Activated CD4-positive, alpha-beta memory T cell treated with anti-CD3 and anti-CD28 coated beads, Interleukin-2, amount 10 ng/mL, durations not matched to agents 7 days and 5 days (primary cell): Measurements from ENCODE around the gene ASCC1. TPM values are rescaled to one million over a fixed set of nuclear protein-coding genes. Genes with fewer than 3 reads are reported as not detected.
"Not testable (repeated sequence)": the region's sequence is repeated elsewhere in the genome, so short reads cannot be mapped to it uniquely, and the experiment has no call there.

ENCODE experiments used
- CTCF ChIA-PET: fragments of 350-600 bp; sonication (Branson Sonifier 250); formaldehyde crosslinking; loops from one replicate; lab custom pipeline; 2021; ENCODE audit warnings: antibody characterized with exemption, inconsistent platforms; lab: Charles Lee
- POLR2A ChIA-PET: fragments of 350-600 bp; sonication (Branson Sonifier 250); formaldehyde crosslinking; loops from one replicate; lab custom pipeline; 2021; ENCODE audit warnings: antibody characterized with exemption; lab: Charles Lee
- DNase-seq: peaks from one replicate; pipeline ENCODE4 v3.0.0-alpha.2; 2020
- H3K27ac Mint-ChIP-seq: one replicate; pipeline ENCODE4 v1.8.0; 2021; ENCODE audit warnings: mild to moderate bottlenecking, mixed read lengths
- H3K27me3 Mint-ChIP-seq: one replicate; pipeline ENCODE4 v1.8.0; 2021; ENCODE audit warnings: mixed read lengths
- H3K36me3 Mint-ChIP-seq: one replicate; pipeline ENCODE4 v1.8.0; 2021; ENCODE audit warnings: low read depth, mixed read lengths
- H3K4me1 Mint-ChIP-seq: one replicate; pipeline ENCODE4 v1.8.0; 2021; ENCODE audit warnings: mixed read lengths
- H3K4me3 Mint-ChIP-seq: one replicate; pipeline ENCODE4 v1.8.0; 2021; ENCODE audit warnings: mild to moderate bottlenecking, mixed read lengths
- H3K9me3 Mint-ChIP-seq: one replicate; pipeline ENCODE4 v1.8.0; 2021; ENCODE audit warnings: mixed read lengths
- total RNA-seq, 2 experiments: library from RNA; stranded (reverse); gene quantifications; one replicate each; pipeline ENCODE4 v1.2.3, GENCODE V29; 2021

Gene ASCC1
- total RNA-seq, 2 experiments from 2014 or later, result 35.5 to 36.2 TPM

DNA sequence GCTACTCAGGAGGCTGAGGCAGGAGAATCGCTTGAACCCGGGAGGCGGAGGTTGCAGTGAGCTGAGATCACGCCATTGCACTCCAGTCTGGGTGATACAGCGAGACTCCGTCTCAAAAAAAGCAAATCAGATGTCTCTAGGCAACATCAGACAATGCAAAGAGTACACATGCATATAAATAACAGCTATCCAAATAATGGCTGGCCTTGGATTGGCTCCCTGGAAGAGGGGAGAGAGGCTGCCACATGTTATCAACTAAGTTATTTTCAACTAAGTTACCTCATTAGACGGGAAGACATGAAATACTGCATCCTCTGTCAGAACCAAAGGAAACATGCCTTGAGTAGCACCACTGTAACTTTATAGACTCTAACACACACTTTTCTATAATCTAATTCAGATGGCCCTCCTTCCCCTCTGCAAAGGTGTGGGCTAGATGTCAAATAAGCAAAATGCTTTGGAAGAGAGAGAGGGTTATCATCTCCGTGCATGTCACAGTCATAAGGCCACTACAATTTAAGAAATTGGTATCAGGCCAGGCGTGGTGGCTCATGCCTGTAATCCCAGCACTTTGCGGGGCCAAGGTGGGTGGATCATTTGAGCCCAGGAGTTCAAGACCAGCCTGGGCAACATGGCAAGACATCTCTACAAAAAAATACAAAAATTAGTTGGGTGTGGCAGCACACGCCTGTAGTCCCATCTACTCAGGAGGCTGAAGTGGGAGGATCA, 105.2 kb downstream of the ASCC1 start:
- H3K9me3 Mint-ChIP-seq, result no peaks in the 10 kb centered on the region
- no peak overlapping the region for H3K4me3 Mint-ChIP-seq
- peaks cover 47% of the 10 kb centered on the region for H3K4me1 Mint-ChIP-seq
- peaks cover 37% of the 10 kb centered on the region for H3K36me3 Mint-ChIP-seq
- no peaks in the 10 kb centered on the region for H3K27me3 Mint-ChIP-seq
- no peak for DNase-seq
- CTCF ChIA-PET, result no interaction called here
- POLR2A ChIA-PET, result no interaction called here
- H3K27ac Mint-ChIP-seq, result no peak overlapping the region

DNA sequence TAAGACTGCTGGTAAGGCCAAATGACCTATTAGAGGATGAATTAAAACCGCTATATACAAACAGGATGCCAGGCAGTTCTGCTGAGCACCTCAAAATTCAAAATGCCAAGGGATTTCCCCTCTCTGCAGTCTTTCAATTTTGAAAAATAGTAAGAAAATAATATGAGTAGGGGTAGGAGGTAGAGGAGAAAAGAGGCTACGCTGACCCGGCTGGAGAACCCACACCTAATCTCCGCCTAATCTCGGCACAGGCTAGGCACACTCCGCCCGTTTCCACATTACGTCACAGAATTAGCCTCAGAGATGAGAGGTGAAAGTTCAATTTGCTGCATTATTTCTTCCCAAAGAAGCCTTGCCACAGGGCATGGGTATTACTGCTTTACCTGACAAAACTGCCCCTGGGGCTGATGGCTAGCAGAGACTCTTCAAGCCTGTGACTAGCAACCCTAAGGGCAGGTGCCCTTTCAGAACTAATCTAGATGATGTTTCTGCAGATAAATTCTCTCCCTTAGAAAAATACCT, 106.4 kb downstream of the ASCC1 start:
- Mint-ChIP-seq H3K36me3 (peaks cover 38% of the 10 kb centered on the region), H3K27ac (peak overlapping the region; percentile 79), H3K9me3 (no peaks in the 10 kb centered on the region), H3K27me3 (no peaks in the 10 kb centered on the region), H3K4me3 (peak overlapping the region; percentile 46), H3K4me1 (peaks cover 55% of the 10 kb centered on the region)
- CTCF ChIA-PET, result interaction anchor here (1.4 kb wide), 1 partner anchor 19 kb away, joined by 12 read pairs; no protein-coding TSS in a partner anchor
- POLR2A ChIA-PET, result no interaction called here
- DNase-seq, result no peak

- Mint-ChIP-seq H3K27me3 (no peaks in the 10 kb centered on the region), H3K4me1 (peaks cover 57% of the 10 kb centered on the region), H3K27ac (peak overlapping the region; percentile 79), H3K9me3 (no peaks in the 10 kb centered on the region), H3K36me3 (peaks cover 38% of the 10 kb centered on the region), H3K4me3 (peak overlapping the region; percentile 46)
- POLR2A ChIA-PET, result interaction anchor here (0.6 to 4.3 kb wide), 12 partner anchors 8 to 1388 kb away, joined by 3 to 68 read pairs (median 4); partner anchors contain the start of gene SPOCK2
- DNase-seq, result no peak
- CTCF ChIA-PET, result interaction anchor here (0.7 to 3.0 kb wide), 11 partner anchors 10 to 221 kb away, joined by 3 to 19 read pairs (median 4); partner anchors contain the start of gene SPOCK2
Measured at GRCh38 chr10:72108830-72109635, 107.0 kb downstream of the ASCC1 start.

DNA sequence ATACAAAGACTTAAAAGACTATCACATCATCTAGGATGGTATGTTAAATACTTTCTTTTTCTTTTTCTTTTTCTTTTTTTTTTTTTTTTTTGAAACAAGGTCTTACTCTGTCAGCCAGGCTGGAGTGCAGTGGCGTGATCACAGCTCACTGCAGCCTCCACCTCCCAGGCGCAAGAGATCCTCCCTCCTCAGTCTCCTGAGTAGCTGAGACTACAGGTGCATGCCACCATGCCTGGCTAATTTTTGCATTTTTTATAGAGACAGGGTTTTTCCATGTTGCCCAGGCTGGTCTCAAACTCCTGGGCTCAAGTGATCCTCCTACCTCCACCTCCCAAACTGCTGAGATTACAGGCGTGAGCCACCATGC, 108.1 kb downstream of the ASCC1 start:
- peaks cover 38% of the 10 kb centered on the region for H3K36me3 Mint-ChIP-seq
- not testable (repeated sequence) for H3K27me3 Mint-ChIP-seq, DNase-seq, H3K9me3 Mint-ChIP-seq
- H3K27ac Mint-ChIP-seq, result peak overlapping the region; percentile 95
- CTCF ChIA-PET, result interaction anchor here (0.7 to 3.0 kb wide), 10 partner anchors 15 to 222 kb away, joined by 3 to 19 read pairs (median 4); partner anchors contain the start of gene SPOCK2
- POLR2A ChIA-PET, result interaction anchor here (0.7 to 4.3 kb wide), 9 partner anchors 9 to 226 kb away, joined by 3 to 68 read pairs (median 4); partner anchors contain the start of gene SPOCK2
- peaks cover 61% of the 10 kb centered on the region for H3K4me1 Mint-ChIP-seq
- peak overlapping the region; percentile 79 for H3K4me3 Mint-ChIP-seq

GRCh38 chr10:72107325-72108003, 108.6 kb downstream of the ASCC1 start:
- peak overlapping the region; percentile 79 for H3K4me3 Mint-ChIP-seq
- H3K27me3 Mint-ChIP-seq, result no peaks in the 10 kb centered on the region
- H3K36me3 Mint-ChIP-seq, result peaks cover 39% of the 10 kb centered on the region
- CTCF ChIA-PET, result interaction anchor here (0.8 to 3.0 kb wide), 6 partner anchors 19 to 222 kb away, joined by 3 to 19 read pairs (median 8); partner anchors contain the start of gene SPOCK2
- no peak for DNase-seq
- H3K4me1 Mint-ChIP-seq, result peaks cover 61% of the 10 kb centered on the region
- H3K9me3 Mint-ChIP-seq, result no peaks in the 10 kb centered on the region
- peak overlapping the region; percentile 95 for H3K27ac Mint-ChIP-seq
- POLR2A ChIA-PET, result interaction anchor here (1.1 to 4.3 kb wide), 7 partner anchors 9 to 227 kb away, joined by 3 to 68 read pairs (median 4); partner anchors contain the start of gene SPOCK2

DNA sequence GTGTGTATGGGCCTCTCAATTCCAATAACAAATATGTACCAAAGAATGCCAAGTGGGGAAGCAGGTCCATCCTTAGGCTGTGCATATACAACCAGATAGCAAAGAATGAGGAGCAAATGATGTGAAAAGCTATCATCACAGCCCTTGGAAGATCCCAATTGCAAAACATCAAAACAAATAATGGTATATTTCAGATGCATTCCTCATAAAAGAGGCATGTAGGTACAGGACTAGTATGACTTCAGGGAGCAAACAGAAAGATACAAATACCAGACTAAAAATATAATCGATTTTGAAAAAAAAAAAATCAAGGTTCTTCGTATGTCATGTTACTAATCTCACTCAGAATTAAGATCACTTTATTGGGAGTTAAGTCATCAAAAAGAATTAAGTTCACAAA, 109.2 kb downstream of the ASCC1 start:
- H3K4me1 Mint-ChIP-seq, result peaks cover 63% of the 10 kb centered on the region
- peaks cover 40% of the 10 kb centered on the region for H3K36me3 Mint-ChIP-seq

GRCh38 chr10:72106154-72106849, 109.8 kb downstream of the ASCC1 start:
- Mint-ChIP-seq H3K4me1 (peaks cover 68% of the 10 kb centered on the region), H3K4me3 (no peak overlapping the region), H3K36me3 (peaks cover 46% of the 10 kb centered on the region), H3K27me3 (no peaks in the 10 kb centered on the region), H3K9me3 (no peaks in the 10 kb centered on the region), H3K27ac (peak overlapping the region; percentile 95)
- POLR2A ChIA-PET, result interaction anchor here (1.0 to 4.3 kb wide), 4 partner anchors 16 to 110 kb away, joined by 3 to 68 read pairs (median 4); partner anchors contain the start of genes ANAPC16, ASCC1 and SPOCK2
- no peak for DNase-seq
- CTCF ChIA-PET, result interaction anchor here (0.5 to 3.0 kb wide), 5 partner anchors 18 to 233 kb away, joined by 3 to 19 read pairs (median 7); partner anchors contain the start of gene SPOCK2

More for the DNA sequence above, 109.2 kb downstream of the ASCC1 start:
- ChIA-PET CTCF (interaction anchor here (0.8 to 3.0 kb wide), 4 partner anchors 18 to 232 kb away, joined by 3 to 19 read pairs (median 10); partner anchors contain the start of gene SPOCK2), POLR2A (interaction anchor here (1.0 to 4.3 kb wide), 5 partner anchors 16 to 109 kb away, joined by 3 to 68 read pairs (median 3); partner anchors contain the start of genes ANAPC16, ASCC1 and SPOCK2)
- peak overlapping the region; percentile 79 for H3K4me3 Mint-ChIP-seq
- H3K27me3 Mint-ChIP-seq, result no peaks in the 10 kb centered on the region
- H3K27ac Mint-ChIP-seq, result peak overlapping the region; percentile 95
- no peaks in the 10 kb centered on the region for H3K9me3 Mint-ChIP-seq
- DNase-seq, result no peak

DNA sequence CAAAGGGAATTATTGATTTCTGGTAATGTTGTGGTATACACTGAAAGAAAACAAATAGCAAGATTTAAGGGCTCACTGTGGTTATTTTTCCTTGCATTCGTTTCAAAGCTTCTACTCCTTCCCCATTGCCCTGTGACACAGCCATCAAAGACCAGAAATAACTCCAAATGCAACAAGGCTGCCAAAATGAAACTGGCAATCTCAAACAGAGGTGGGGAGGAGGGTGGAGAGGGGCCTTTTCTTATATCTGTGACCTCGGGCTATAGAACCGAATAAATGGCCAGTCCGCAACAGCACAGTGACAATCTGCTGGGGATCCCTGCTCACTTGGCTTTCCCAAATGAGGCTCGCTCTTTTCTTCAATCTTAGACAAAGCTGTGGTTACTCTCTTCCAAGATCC, 110.4 kb downstream of the ASCC1 start:
- DNase-seq, result no peak
- H3K36me3 Mint-ChIP-seq, result peaks cover 50% of the 10 kb centered on the region
- no peak overlapping the region for H3K27ac Mint-ChIP-seq
- no peaks in the 10 kb centered on the region for H3K9me3 Mint-ChIP-seq
- no peak overlapping the region for H3K4me3 Mint-ChIP-seq
- peaks cover 66% of the 10 kb centered on the region for H3K4me1 Mint-ChIP-seq
- H3K27me3 Mint-ChIP-seq, result no peaks in the 10 kb centered on the region
- ChIA-PET POLR2A (interaction anchor here (4.3 kb wide), 1 partner anchor 17 kb away, joined by 68 read pairs; the partner anchor contains the start of gene SPOCK2), CTCF (interaction anchor here (2.0 kb wide), 1 partner anchor 17 kb away, joined by 7 read pairs; the partner anchor contains the start of gene SPOCK2)

DNA sequence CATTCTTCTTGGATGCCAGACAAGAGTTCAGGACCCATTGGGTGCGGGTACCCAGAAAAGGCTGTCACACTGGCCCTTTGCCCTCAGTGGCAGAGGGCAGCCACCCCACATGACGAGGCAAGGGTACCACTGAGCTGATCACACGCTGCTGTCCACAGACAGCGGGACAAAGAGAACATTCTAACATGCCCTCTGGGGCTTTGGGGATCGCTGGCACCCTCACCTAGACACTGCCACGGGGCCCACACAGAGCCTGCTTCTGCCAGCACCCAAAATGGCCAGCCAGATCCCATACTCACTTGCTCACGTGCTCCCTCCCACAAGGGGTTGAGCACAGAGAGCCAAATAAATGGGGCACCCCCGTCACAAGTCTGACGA, 111.0 kb downstream of the ASCC1 start:
- Mint-ChIP-seq H3K4me1 (peaks cover 64% of the 10 kb centered on the region), H3K27me3 (no peaks in the 10 kb centered on the region), H3K27ac (no peak overlapping the region), H3K36me3 (peaks cover 51% of the 10 kb centered on the region), H3K9me3 (no peaks in the 10 kb centered on the region), H3K4me3 (no peak overlapping the region)
- POLR2A ChIA-PET, result interaction anchor here (4.3 kb wide), 1 partner anchor 16 kb away, joined by 68 read pairs; the partner anchor contains the start of gene SPOCK2
- DNase-seq, result no peak
- CTCF ChIA-PET, result interaction anchor here (2.0 kb wide), 1 partner anchor 17 kb away, joined by 7 read pairs; the partner anchor contains the start of gene SPOCK2

DNA sequence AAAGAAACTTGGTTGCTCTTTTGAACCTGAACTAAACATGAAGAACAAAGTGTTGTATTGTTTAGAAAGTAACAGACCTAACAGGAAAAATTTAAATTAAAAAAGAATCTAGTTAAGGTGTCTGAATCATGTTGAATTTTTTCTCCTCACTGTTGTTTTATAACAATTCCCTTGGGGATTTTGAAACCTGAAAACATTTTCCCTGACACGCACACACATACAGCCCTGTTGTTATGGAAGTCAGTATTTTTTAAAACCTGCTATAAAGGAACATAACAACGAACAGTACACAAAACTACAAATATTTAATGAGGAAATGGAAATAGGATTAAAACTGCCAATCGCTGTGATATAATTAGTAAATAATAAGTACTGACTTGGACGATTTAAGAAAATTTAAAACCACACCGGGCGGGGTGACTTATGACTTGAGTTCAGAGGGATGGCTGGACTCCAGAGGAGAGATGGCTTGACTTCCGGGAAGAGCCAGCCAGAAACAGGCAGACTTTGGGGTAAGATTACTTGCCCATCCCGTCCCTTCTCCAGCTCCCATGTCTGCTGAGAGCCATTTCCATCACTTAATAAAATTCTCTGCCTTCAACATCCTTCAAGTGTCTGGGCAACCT, 111.5 kb downstream of the ASCC1 start:
- Mint-ChIP-seq H3K27me3 (no peaks in the 10 kb centered on the region), H3K9me3 (no peaks in the 10 kb centered on the region), H3K4me1 (peaks cover 59% of the 10 kb centered on the region), H3K4me3 (no peak overlapping the region), H3K27ac (no peak overlapping the region), H3K36me3 (peaks cover 53% of the 10 kb centered on the region)
- DNase-seq, result no peak
- ChIA-PET POLR2A (no interaction called here), CTCF (no interaction called here)

GRCh38 chr10:72099600-72099921, 116.5 kb downstream of the ASCC1 start:
- peaks cover 45% of the 10 kb centered on the region for H3K4me1 Mint-ChIP-seq
- POLR2A ChIA-PET, result interaction anchor here (1.9 kb wide), 1 partner anchor 10 kb away, joined by 6 read pairs; the partner anchor contains the start of gene SPOCK2
- H3K36me3 Mint-ChIP-seq, result peaks cover 51% of the 10 kb centered on the region
- H3K27me3 Mint-ChIP-seq, result no peaks in the 10 kb centered on the region
- CTCF ChIA-PET, result interaction anchor here (0.6 kb wide), 1 partner anchor 507 kb away, joined by 3 read pairs; no protein-coding TSS in a partner anchor
- no peaks in the 10 kb centered on the region for H3K9me3 Mint-ChIP-seq
- H3K4me3 Mint-ChIP-seq, result no peak overlapping the region
- H3K27ac Mint-ChIP-seq, result no peak overlapping the region
- no peak for DNase-seq
